ENCODE results near the gene ATXN7L3.

Gene ATXN7L3

DNA sequence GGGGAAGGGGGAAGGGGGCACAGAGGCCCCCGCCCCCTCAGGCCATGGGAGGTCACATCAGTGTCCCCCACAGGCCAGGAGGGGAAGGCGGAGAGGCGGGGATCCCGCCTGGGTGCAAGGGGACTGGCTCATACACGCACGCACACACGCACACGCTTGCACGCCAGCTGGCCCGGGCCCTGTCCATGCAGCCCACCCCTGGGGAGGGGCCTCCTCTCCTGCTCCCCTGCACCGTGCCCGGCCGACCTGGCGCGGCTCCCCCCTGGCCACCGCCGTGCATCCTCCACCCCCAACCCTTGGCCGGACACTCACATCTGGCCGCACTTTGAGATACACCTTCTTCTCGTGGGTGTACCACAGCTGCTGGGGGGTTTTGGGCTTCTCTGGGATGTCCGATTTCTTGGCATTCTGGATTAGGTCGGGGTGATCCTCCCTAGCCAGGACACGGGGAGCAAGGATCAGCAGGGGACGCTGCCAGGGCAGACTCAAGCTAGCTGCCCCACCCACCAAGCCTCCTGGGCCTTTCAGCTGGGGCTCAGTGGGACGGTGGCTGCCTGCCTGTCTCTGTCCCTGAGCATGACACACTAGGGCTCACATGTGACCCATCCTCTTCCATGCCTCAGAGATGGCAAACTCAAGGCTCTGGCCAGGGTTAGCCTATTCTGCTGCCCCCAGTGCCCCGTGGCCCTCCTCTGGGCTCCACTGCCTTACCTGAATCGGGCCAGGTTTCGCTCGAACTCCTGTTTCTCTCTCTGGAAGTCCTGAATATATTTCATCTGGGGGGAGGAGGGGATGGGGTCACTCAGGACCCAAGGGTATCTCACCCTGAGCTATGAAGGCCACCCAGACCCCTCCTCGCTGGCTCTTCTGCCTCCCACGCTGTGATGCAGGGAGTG is 13.1 kb upstream of the ATXN7L3 start:
- Histone ChIP-seq H3K36me3 (peaks cover 64 to 96% (median 68%) of the 10 kb centered on the region in 3 donors), H3K27me3 (no peaks in the 10 kb centered on the region), H3K9me3 (no peaks in the 10 kb centered on the region), H3K4me3 (no peak overlapping the region), H3K27ac (no peak overlapping the region), H3K4me1 (peaks cover 6 to 36% (median 24%) of the 10 kb centered on the region in 4 donors)
- intact Hi-C loops (cut with DNase I; ENCODE audit: low total_unique reads), result loop anchor here (5.0 kb wide), 1 partner anchor 135 kb away; the partner anchor contains the start of gene GRN
- TF ChIP-seq, protein P1, sequence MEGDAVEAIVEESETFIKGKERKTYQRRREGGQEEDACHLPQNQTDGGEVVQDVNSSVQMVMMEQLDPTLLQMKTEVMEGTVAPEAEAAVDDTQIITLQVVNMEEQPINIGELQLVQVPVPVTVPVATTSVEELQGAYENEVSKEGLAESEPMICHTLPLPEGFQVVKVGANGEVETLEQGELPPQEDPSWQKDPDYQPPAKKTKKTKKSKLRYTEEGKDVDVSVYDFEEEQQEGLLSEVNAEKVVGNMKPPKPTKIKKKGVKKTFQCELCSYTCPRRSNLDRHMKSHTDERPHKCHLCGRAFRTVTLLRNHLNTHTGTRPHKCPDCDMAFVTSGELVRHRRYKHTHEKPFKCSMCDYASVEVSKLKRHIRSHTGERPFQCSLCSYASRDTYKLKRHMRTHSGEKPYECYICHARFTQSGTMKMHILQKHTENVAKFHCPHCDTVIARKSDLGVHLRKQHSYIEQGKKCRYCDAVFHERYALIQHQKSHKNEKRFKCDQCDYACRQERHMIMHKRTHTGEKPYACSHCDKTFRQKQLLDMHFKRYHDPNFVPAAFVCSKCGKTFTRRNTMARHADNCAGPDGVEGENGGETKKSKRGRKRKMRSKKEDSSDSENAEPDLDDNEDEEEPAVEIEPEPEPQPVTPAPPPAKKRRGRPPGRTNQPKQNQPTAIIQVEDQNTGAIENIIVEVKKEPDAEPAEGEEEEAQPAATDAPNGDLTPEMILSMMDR (IDR thresholded peaks at IDR 0.05), result no peak
- DNase-seq, result no peak

DNA sequence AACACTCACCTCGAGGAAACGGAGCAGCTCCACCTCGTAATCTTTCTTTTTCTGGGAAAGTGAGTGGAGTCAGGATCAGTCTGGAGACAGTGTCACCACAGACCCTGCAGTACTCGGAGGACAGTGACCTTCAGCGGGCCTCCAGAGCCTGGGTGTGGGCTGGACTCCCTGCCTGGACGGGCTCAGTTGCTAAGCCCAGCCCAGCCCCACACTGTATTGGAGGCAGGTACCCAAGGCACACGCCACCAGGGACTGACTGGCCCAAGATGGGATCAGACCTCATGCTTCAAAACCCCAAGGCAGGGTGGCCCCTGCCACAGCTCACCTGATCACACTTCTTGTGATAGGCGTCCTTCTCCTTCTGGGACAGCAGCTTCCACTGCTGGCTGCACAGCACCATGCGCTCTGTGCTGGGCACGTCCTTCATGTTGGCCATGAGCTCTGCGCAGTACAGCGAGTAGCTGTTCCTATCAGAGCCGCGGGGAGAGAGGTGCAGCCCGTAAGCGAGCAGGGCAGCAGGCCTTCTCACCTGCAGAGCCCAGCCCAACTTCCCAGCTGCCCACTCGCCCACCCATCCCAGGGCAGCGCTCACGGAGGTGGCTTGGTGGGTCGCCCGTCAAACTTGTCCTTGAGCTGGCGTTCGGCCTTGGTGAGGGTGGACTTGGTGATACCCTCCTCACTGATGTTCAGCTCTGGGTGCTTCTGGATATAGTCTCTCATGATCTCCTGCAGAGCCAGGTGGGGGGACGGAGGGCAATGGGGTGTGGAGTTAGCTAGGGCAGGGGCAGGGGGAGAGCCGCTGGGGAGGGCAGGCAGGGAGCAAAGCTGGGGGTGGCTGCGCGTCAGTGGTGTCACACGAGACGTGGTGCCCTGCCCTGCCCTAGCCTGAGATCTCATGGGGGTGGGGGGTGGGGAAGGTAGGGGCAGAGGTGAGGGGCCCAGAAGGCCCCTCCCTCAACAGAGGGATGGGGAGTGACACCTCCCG is 11.9 kb upstream of the ATXN7L3 start:
- no peaks in the 10 kb centered on the region for H3K9me3 ChIP-seq
- no peaks in the 10 kb centered on the region for H3K27me3 ChIP-seq
- H3K4me3 ChIP-seq, result no peak overlapping the region
- TF ChIP-seq, protein P1 (IDR thresholded peaks at IDR 0.05), result no peak
- H3K36me3 ChIP-seq, result peaks cover 70 to 100% (median 74%) of the 10 kb centered on the region in 3 donors
- no peak overlapping the region for H3K27ac ChIP-seq
- intact Hi-C loops (cut with DNase I; ENCODE audit: low total_unique reads), result loop anchor here (2.0 to 5.0 kb wide), 3 partner anchors 41 to 136 kb away; partner anchors contain the start of genes ASB16 and GRN
- H3K4me1 ChIP-seq, result peaks cover 6 to 24% (median 14%) of the 10 kb centered on the region in 4 donors
- DNase-seq, result no peak

DNA sequence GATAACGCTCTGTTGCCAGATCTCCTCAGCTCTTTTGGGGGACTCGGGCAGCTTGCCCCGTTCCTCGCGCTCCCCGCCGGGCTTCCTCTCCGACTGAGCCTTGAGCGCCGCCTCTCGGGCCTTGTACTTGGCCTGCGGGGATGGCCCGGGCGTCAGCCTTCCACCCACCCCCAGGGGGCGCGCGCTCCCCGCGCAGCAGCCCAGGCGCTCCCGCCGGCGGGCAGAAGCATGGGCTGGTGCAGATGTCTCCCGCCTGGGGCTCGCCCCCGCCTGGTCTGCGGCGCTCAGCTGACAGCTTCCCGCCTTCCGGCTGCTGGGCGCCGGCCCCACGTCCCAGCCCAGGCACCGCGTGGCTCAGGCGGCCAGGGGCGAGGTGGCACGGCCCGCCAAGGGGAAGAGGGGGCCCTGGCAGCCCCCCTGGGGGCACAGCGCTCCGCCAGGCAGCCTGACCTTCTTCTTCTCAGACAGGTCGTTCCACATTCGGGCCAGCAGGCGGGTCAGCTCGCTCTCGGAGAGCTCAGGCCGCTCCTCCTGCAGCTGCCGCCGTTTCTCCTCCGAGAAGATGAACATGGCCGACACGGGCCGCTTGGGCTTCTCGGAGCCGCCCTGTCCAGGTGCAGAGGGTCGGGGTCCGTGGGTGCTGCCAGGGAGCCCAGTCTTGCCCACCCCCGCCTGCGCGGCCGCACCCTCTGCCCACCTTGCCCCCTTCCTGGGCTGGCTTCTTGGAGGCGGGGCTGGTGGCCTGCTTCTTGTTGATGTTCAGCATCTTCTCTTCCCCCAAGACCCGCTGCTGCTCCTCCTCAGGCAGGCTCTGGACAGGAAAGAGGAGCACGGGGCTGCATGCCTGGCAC is 10.9 kb upstream of the ATXN7L3 start:
- Histone ChIP-seq H3K9me3 (no peaks in the 10 kb centered on the region), H3K4me1 (peaks cover 6 to 21% (median 12%) of the 10 kb centered on the region in 4 donors), H3K36me3 (peaks cover 60 to 92% (median 64%) of the 10 kb centered on the region in 3 donors), H3K4me3 (no peak overlapping the region), H3K27ac (peak overlapping the region; percentile 17 to 55), H3K27me3 (no peaks in the 10 kb centered on the region)
- peak; percentile 84 to 91 for DNase-seq
- TF ChIP-seq, protein P1 (IDR thresholded peaks at IDR 0.05), result peak; percentile 98 to 99
- intact Hi-C loops (cut with DNase I; ENCODE audit: low total_unique reads), result loop anchor here (2.0 to 5.0 kb wide), 3 partner anchors 40 to 137 kb away; partner anchors contain the start of genes ASB16 and GRN

DNA sequence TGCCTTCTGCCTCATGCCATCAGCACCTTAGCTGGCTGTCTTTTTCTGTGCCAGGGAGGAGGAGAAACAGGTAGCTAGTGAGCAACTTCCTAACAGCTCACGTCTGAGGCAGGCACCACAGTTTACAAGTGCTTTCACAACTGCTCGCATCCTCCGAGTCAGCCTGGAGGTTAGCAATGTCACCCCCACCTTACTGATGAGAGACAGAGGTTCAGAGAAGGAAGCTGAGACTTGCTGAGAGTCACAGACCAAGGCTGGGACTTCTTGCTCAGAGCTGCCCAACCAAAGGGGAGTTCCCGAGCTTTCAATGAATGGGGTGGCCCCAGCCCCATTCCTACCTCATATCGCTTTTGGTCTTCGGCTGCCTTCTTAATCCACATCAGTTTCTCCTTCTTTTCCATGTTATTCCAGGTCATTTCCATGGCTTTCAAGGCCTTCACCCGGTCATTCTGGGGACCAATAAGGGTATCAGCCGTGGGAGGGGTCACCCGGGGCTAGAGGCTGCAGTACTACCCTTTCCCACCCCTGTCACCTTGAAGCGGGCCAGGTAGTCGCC is 10.2 kb upstream of the ATXN7L3 start:
- peak overlapping the region; percentile 17 to 55 for H3K27ac ChIP-seq
- no peaks in the 10 kb centered on the region for H3K27me3 ChIP-seq
- no peak overlapping the region for H3K4me3 ChIP-seq
- peaks cover 53 to 84% (median 57%) of the 10 kb centered on the region in 3 donors for H3K36me3 ChIP-seq
- H3K9me3 ChIP-seq, result no peaks in the 10 kb centered on the region
- TF ChIP-seq, protein P1 (IDR thresholded peaks at IDR 0.05), result no peak
- intact Hi-C loops (cut with DNase I; ENCODE audit: low total_unique reads), result loop anchor here (2.0 to 10.0 kb wide), 4 partner anchors 39 to 295 kb away; partner anchors contain the start of genes ASB16, GPATCH8 and GRN
- H3K4me1 ChIP-seq, result peaks cover 6 to 21% (median 12%) of the 10 kb centered on the region in 4 donors
- DNase-seq, result no peak
